Natural killer cell (primary cell): ENCODE data around the gene IGF1R. TPM values are rescaled to one million over a fixed set of nuclear protein-coding genes. Genes with fewer than 3 reads are reported as not detected.

Experiments used
- ATAC-seq, 3 donors: fragments of 150-1000 bp in 2 of 3; fragments of 200-7000 bp in 1 of 3; cut with Tn5 transposase; 1 replicate in 1 of 3; 2 replicates in 2 of 3; pipeline ENCODE4 v1.10.0; 2021; ENCODE audit warnings: mild to moderate bottlenecking in 2 of 3, moderate library complexity in 2 of 3
- DNase-seq, 2 donors: peaks; one replicate each; pipeline versions ENCODE4 v3.0.0 to v3.0.0-alpha.2; 2013 to 2021; ENCODE audit warnings: mixed read lengths in 1 of 2
- H3K27ac ChIP-seq: one replicate; pipeline ENCODE4 v1.5.1; 2013; ENCODE audit warnings: mild to moderate bottlenecking, low read length
- H3K27me3 ChIP-seq: one replicate; pipeline ENCODE4 v1.6.1; 2013; ENCODE audit warnings: low read length; ENCODE audit not compliant: control insufficient read depth, insufficient read depth
- H3K36me3 ChIP-seq: one replicate; pipeline ENCODE4 v1.6.1; 2013; ENCODE audit warnings: low read length; ENCODE audit not compliant: control insufficient read depth, insufficient read depth
- H3K4me1 ChIP-seq: one replicate; pipeline ENCODE4 v1.6.1; 2013; ENCODE audit warnings: low read length; ENCODE audit not compliant: control insufficient read depth, insufficient read depth
- H3K4me3 ChIP-seq: one replicate; pipeline ENCODE4 v1.5.1; 2013; ENCODE audit warnings: low read length
- H3K9me3 ChIP-seq: one replicate; pipeline ENCODE4 v1.6.1; 2013; ENCODE audit warnings: low read length; ENCODE audit not compliant: control insufficient read depth, insufficient read depth
- H3K27ac Mint-ChIP-seq, 2 donors: one replicate each; pipeline ENCODE4 v1.8.0; 2022; ENCODE audit warnings: mild to moderate bottlenecking in 2 of 2, mixed read lengths in 2 of 2, moderate library complexity in 1 of 2
- H3K27me3 Mint-ChIP-seq, 2 donors: one replicate each; pipeline ENCODE4 v1.8.0; 2022; ENCODE audit warnings: low read depth in 2 of 2, mixed read lengths in 2 of 2
- H3K36me3 Mint-ChIP-seq: one replicate; pipeline ENCODE4 v1.8.0; 2022; ENCODE audit warnings: mixed read lengths
- H3K4me1 Mint-ChIP-seq, 2 donors: one replicate each; pipeline ENCODE4 v1.8.0; 2022; ENCODE audit warnings: mixed read lengths in 2 of 2
- H3K4me3 Mint-ChIP-seq: one replicate; pipeline ENCODE4 v1.8.0; 2022; ENCODE audit warnings: mild to moderate bottlenecking, moderate library complexity, mixed read lengths
- H3K9me3 Mint-ChIP-seq, 2 donors: one replicate each; pipeline ENCODE4 v1.8.0; 2022; ENCODE audit warnings: mixed read lengths in 2 of 2
- CTCF ChIP-seq: fragments of 200-600 bp; IDR thresholded peaks from one replicate; pipeline ENCODE4 v1.8.0; 2022; ENCODE audit warnings: antibody characterized with exemption
- WGBS: methylation state at CpG from one replicate; pipeline ENCODE4 v1.1.7; 2013; ENCODE audit warnings: missing lambda C conversion rate; ENCODE audit not compliant: insufficient coverage; 5-methylcytosine and 5-hydroxymethylcytosine counted together
- intact Hi-C: fragments of 100-400 bp; cut with micrococcal nuclease; formaldehyde crosslinking; loops from one replicate; pipeline ENCODE4 v1.14.2; 2022
- total RNA-seq, 4 donors: library from RNA; stranded (reverse); fragments of 120-200 nt in 1 of 4; gene quantifications; one replicate each; pipeline versions ENCODE4 v1.2.3 to v1.2.4, GENCODE V29; 2013 to 2022

IGF1R gene
- total RNA-seq, 3 donors from 2014 or later (not counting 1 experiment from before 2014, with no cell fraction given): 47.3 to 50.7 (median 49.0) TPM

GRCh38 chr15:98835876-98836275 is 187.5 kb downstream of the IGF1R start:
- H3K9me3 Mint-ChIP-seq: peaks cover 6 to 13% of the 10 kb centered on the region in 2 donors
- Histone ChIP-seq H3K36me3 (no peaks in the 10 kb centered on the region), H3K9me3 (peaks cover 13% of the 10 kb centered on the region), H3K4me1 (no peaks in the 10 kb centered on the region), H3K27ac (no peak overlapping the region), H3K27me3 (no peaks in the 10 kb centered on the region), H3K4me3 (no peak overlapping the region)
- no peak for DNase-seq
- ATAC-seq: no peak
- H3K4me3 Mint-ChIP-seq: no peak overlapping the region
- intact Hi-C loops: no loop called here
- WGBS: 82% methylated on average over 3 of the region's 4 CpGs
- no peak for TF ChIP-seq CTCF
- no peaks in the 10 kb centered on the region for H3K27me3 Mint-ChIP-seq
- H3K4me1 Mint-ChIP-seq: peaks cover 7% of the 10 kb centered on the region in 2 donors
- H3K27ac Mint-ChIP-seq: no peak overlapping the region
- peaks cover 15% of the 10 kb centered on the region for H3K36me3 Mint-ChIP-seq

DNA sequence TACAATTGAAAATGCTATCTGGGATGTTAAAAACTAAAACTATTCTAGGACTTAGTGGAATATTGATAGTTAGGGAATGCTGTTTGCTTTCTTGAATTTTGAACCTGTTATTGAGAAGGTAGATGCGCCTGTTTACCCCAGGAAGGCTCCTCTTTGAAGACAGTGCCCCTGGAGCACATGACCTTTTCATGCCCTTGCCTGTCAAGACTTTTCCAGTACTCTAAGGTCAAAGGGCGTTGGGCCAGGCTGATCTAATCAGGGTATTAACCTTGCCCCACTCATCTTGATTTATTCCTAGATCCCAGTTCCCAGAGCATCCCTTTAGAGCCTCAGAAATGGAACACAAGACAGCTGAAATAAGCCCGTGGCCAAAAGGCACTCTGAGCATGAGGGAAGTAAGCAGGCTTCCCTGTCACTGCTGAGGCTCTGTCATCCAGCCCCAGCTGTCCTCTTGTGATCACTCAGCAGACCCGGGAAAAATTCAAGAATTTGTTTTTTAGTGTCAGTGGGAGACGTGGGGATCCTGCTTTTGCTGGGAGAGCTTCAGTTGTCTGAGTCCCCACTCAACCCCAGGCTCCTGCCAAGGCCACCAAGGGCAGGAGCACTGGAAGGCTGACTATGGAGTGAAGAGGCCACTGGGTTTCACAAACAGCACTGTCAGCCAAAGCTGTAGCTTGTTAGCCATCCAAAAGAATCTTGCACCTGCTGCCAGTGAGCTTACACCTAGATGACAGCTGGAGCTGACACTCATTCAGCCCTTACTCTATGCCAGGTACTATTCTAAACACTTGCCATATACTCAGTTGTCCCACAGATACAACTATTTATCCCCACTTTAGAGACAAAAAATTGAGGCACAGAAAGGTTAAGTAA is 190.3 kb downstream of the IGF1R start:
- no peaks in the 10 kb centered on the region for H3K36me3 Mint-ChIP-seq
- H3K9me3 ChIP-seq: no peaks in the 10 kb centered on the region
- intact Hi-C loops: no loop called here
- no peaks in the 10 kb centered on the region for H3K27me3 ChIP-seq
- no peak overlapping the region for H3K4me3 ChIP-seq
- H3K9me3 Mint-ChIP-seq: no peaks in the 10 kb centered on the region
- H3K4me3 Mint-ChIP-seq: no peak overlapping the region
- H3K36me3 ChIP-seq: no peaks in the 10 kb centered on the region
- H3K4me1 Mint-ChIP-seq: peaks cover 7% of the 10 kb centered on the region in 2 donors
- ATAC-seq (no peak), DNase-seq (no peak)
- H3K4me1 ChIP-seq: no peaks in the 10 kb centered on the region
- WGBS: 86% methylated on average over 5 of the region's 5 CpGs
- no peaks in the 10 kb centered on the region for H3K27me3 Mint-ChIP-seq
- no peak overlapping the region for H3K27ac Mint-ChIP-seq
- H3K27ac ChIP-seq: no peak overlapping the region
- no peak for TF ChIP-seq CTCF

GRCh38 chr15:98840053-98840452 is 191.7 kb downstream of the IGF1R start:
- Mint-ChIP-seq H3K4me3 (no peak overlapping the region), H3K9me3 (no peaks in the 10 kb centered on the region), H3K27me3 (no peaks in the 10 kb centered on the region), H3K36me3 (no peaks in the 10 kb centered on the region), H3K4me1 (peaks cover 0 to 4% of the 10 kb centered on the region in 2 donors), H3K27ac (no peak overlapping the region)
- Histone ChIP-seq H3K27ac (no peak overlapping the region), H3K36me3 (no peaks in the 10 kb centered on the region), H3K9me3 (no peaks in the 10 kb centered on the region), H3K27me3 (no peaks in the 10 kb centered on the region), H3K4me3 (no peak overlapping the region), H3K4me1 (no peaks in the 10 kb centered on the region)
- 75% methylated on average over 5 of the region's 5 CpGs for WGBS
- DNase-seq (no peak), ATAC-seq (no peak)
- TF ChIP-seq CTCF: no peak
- intact Hi-C loops: no loop called here
